GM23248 (cell line): ENCODE measurements around the gene ANKRD36. TPM values are rescaled to one million over a fixed set of nuclear protein-coding genes. Genes with fewer than 3 reads are reported as not detected.
"Not testable (repeated sequence)": the region's sequence is repeated elsewhere in the genome, so short reads cannot be mapped to it uniquely, and the experiment has no call there.

Experiments
- DNase-seq: peaks from one replicate; pipeline ENCODE4 v3.0.0-alpha.2; 2015
- H2AFZ ChIP-seq: fragments of 200-600 bp; sonication (generic); 2 replicates; pipeline ENCODE4 v1.6.1; 2016; ENCODE audit warnings: antibody characterized with exemption
- H3F3A ChIP-seq: fragments of 200-600 bp; sonication (generic); 2 replicates; pipeline ENCODE4 v1.6.1; 2016; ENCODE audit warnings: mild to moderate bottlenecking, antibody characterized with exemption, mixed run types; ENCODE audit not compliant: insufficient read depth
- H3K27ac ChIP-seq: fragments of 200-600 bp; sonication (generic); 2 replicates; pipeline ENCODE4 v1.5.1; 2016; ENCODE audit warnings: mild to moderate bottlenecking
- H3K27me3 ChIP-seq: fragments of 200-600 bp; sonication (generic); replicated peaks from 2 replicates; pipeline ENCODE4 v1.6.1; 2016; ENCODE audit warnings: mild to moderate bottlenecking; ENCODE audit not compliant: insufficient read depth
- H3K36me3 ChIP-seq: fragments of 200-600 bp; sonication (generic); 2 replicates; pipeline ENCODE4 v1.6.1; 2016; ENCODE audit warnings: low read depth, mild to moderate bottlenecking
- H3K4me1 ChIP-seq: fragments of 200-600 bp; sonication (generic); 2 replicates; pipeline ENCODE4 v1.6.1; 2016; ENCODE audit warnings: mild to moderate bottlenecking; ENCODE audit not compliant: insufficient read depth
- H3K4me2 ChIP-seq: fragments of 200-600 bp; sonication (generic); one replicate; pipeline ENCODE4 v1.6.1; 2016; ENCODE audit warnings: mild to moderate bottlenecking; ENCODE audit not compliant: unreplicated experiment
- H3K4me3 ChIP-seq: fragments of 200-600 bp; sonication (generic); 2 replicates; pipeline ENCODE4 v1.5.1; 2016; ENCODE audit warnings: mild to moderate bottlenecking
- H3K79me2 ChIP-seq: fragments of 200-600 bp; sonication (generic); 2 replicates; pipeline ENCODE4 v1.6.1; 2016; ENCODE audit warnings: mild to moderate bottlenecking; ENCODE audit not compliant: insufficient read depth
- H3K9ac ChIP-seq: fragments of 200-600 bp; sonication (generic); 2 replicates; pipeline ENCODE4 v1.6.1; 2016; ENCODE audit warnings: mild to moderate bottlenecking
- H3K9me2 ChIP-seq: fragments of 200-600 bp; sonication (generic); 2 replicates; pipeline ENCODE4 v1.6.1; 2016; ENCODE audit warnings: mixed run types, mild to moderate bottlenecking, moderate library complexity; ENCODE audit not compliant: insufficient read depth
- H3K9me3 ChIP-seq: fragments of 200-600 bp; sonication (generic); one replicate; pipeline ENCODE4 v1.6.1; 2017; ENCODE audit warnings: low read depth
- H4K20me1 ChIP-seq: fragments of 200-600 bp; sonication (generic); 2 replicates; pipeline ENCODE4 v1.6.0; 2016; ENCODE audit not compliant: insufficient read depth
- WGBS, 2 experiments: methylation state at CpG; one replicate each; pipeline ENCODE4 v1.1.6; 2015 to 2017; ENCODE audit warnings: low lambda C conversion rate in 2 of 2, low coverage in 1 of 2; ENCODE audit errors: missing lambda C conversion rate in 2 of 2; 5-methylcytosine and 5-hydroxymethylcytosine counted together
- in situ Hi-C: fragments of 300-500 bp; cut with MboI; formaldehyde crosslinking; loops from 2 replicates; pipeline ENCODE4 v1.15.0; 2020
- polyA plus RNA-seq: library from polyadenylated mRNA; unstranded; fragments of >200 nt; fragmentation: Nextera tagmentation; extraction: Ambion mirVana; gene quantifications from 2 replicates; pipeline ENCODE4 v1.2.1, GENCODE V29; 2016
- small RNA-seq: library from RNA; depleted of rRNA; stranded (forward); fragments of <200 nt; gene quantifications from one replicate; pipeline ENCODE3, GENCODE V24; 2014; ENCODE audit warnings: low read depth, low replicate concordance
- total RNA-seq: library from RNA; depleted of rRNA; stranded (reverse); fragments of >200 nt; shearing (Covaris generic); gene quantifications from 2 replicates; pipeline ENCODE4 v1.2.3, GENCODE V29; 2014; rRNA removed

Gene ANKRD36
- total and polyA plus RNA-seq, 2 experiments from 2014 or later: 5.9 to 9.4 TPM

GRCh38 chr2:97293687-97294086 is 180.7 kb downstream of the ANKRD36 start:
- WGBS, 2 experiments: 50 to 60% methylated on average over 1 of the region's 1 CpG
- in situ Hi-C loops, DNase-seq: not testable (repeated sequence)

More at GRCh38 chr2:97293687-97294086, 180.7 kb downstream of the ANKRD36 start:
- not testable (repeated sequence) for H3K9me3 ChIP-seq, H3K4me1 ChIP-seq, H3K27ac ChIP-seq, H3K27me3 ChIP-seq, H2AFZ ChIP-seq, H3K79me2 ChIP-seq, H3K4me2 ChIP-seq, H3K4me3 ChIP-seq, H4K20me1 ChIP-seq, H3K36me3 ChIP-seq, H3K9me2 ChIP-seq, H3F3A ChIP-seq, H3K9ac ChIP-seq

Small RNAs within 50 kb of the gene (small RNA-seq; reads per million reads assigned to genes)
- gene RN7SL313P: not detected

Other genes with a start within 250 kb of the ANKRD36 start
- 21.0 and 24.3 TPM in 2 replicates for gene SEMA4C, start 243.1 kb upstream of the ANKRD36 start, total RNA-seq
- 5.1 and 5.5 TPM in 2 replicates for gene SEMA4C, start 243.1 kb upstream of the ANKRD36 start, polyA plus RNA-seq
- gene FAM178B, start 126.6 kb upstream of the ANKRD36 start, total RNA-seq: not detected in 2 replicates
- 0.23 TPM in 1 of 2 replicates, not detected in the other for gene FAM178B, start 126.6 kb upstream of the ANKRD36 start, polyA plus RNA-seq
- gene FAHD2B, start 18.3 kb upstream of the ANKRD36 start, total RNA-seq: 0.32 TPM in 1 of 2 replicates, not detected in the other
- gene FAHD2B, start 18.3 kb upstream of the ANKRD36 start, polyA plus RNA-seq: 1.4 and 1.8 TPM in 2 replicates